Dermis microvascular lymphatic vessel endothelial cell (primary cell): ENCODE measurements around the gene CACNA2D4. TPM values are rescaled to one million over a fixed set of nuclear protein-coding genes. Genes with fewer than 3 reads are reported as not detected.

Experiments used
- DNase-seq, 2 donors: peaks; one replicate each; pipeline versions ENCODE4 v3.0.0 to v3.0.0-alpha.2; 2010; ENCODE audit warnings: low read depth in 2 of 2
- total RNA-seq: library from RNA; depleted of rRNA; stranded (reverse); fragments of >200 nt; gene quantifications from 2 replicates; pipeline ENCODE4 v1.2.1, GENCODE V29; 2014

CACNA2D4 gene
- total RNA-seq, 1 donor from 2014 or later = 0.26 TPM

DNA sequence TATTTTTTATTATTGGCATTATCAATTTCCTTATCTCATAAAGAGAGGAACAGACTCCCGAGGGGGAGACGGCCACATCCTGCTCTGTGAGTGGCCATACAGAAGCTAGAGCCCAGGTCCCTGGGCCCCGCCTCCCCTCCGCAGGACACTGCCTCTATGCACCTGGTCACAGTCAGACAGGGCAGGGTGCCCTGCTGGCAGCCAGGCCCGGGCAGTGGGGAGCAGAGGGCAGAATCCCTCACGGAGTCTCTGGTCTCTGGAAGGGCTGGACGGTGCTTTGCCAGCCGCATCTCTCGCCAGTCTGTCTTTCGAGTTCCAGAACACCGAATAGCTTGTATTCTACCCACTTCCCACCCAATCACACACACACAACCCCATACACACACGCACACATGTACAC is 16.4 kb upstream of the CACNA2D4 start:
- DNase-seq = no peak

DNA sequence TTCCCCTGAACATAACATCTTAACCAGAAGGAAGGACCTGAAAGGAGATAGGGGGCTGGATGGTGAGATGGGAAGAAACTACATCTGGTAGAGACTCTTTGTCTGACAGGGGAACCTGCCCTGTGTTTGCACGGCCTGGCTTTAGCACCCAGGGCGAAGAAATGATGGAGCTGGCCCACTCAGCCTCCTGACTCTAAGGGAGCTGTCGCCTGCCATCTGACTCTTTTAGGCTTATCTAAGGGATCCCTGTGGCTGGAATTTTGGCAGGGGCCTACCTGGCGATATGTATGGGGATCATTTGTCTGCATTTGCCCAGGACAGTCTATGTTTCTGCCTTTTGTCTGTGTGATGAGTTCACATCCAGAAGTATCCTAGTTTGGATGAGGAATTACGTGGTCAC is 15.6 kb upstream of the CACNA2D4 start:
- DNase-seq = no peak

DNA sequence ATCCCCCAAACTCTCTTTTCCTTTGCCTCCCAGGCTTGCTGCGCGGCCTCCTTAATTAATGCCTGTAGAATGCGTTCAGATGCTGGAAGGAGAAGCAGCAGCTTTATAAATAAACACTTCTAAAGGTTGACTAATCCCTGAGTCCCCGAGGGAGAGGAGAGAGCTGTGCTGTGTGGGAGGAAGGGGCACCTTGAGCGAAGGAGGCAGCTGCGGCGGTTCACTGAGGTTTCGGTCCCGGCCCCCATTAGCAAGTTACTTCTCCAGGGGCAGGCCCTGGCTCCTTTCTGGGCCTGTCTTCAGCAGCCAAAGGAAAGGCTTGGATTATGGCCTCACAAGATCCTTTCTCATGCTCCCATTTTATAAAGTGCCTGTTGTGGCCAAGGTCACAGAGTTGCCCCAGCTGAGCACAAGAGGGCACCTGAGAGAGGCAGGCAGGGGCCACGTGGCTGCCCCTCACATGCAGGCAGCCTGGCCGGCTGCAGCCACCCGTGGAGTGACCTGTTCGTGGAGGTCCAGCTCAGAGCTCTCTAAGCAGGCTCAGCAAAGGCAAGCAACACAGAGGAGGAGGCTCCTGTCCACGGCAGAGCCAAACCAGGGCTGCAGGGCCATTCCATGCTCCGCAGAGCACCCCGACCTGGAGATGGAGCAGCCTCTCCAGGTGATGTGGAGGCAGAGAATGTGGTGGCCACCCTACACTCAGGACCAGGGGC is 15.0 kb upstream of the CACNA2D4 start:
- no peak for DNase-seq

DNA sequence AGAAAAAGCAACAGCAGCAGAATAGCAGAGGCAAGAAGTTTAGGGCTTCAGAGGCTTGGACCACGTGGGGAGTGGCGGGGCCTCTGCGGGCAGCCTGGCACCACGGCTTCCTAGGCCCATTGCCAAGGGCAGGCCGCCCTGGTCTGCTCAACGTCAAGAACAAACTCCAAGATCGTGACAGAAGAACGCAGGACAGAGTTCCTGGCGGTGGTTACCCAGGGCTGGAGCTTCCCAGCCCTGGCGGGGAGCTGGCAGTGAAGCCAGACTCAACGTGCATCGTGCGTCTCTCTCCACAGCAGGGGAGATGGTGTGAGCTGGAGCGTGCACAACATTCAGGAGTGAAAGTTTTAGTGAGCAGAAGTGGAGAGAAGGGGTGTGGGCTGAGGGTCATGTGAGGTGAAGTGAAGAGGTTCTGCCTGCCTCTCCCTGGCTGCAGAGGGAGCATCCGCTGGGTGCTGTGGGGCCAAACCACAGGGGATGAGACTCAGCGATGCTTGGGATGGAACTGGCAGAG is 13.9 kb upstream of the CACNA2D4 start:
- no peak for DNase-seq

DNA sequence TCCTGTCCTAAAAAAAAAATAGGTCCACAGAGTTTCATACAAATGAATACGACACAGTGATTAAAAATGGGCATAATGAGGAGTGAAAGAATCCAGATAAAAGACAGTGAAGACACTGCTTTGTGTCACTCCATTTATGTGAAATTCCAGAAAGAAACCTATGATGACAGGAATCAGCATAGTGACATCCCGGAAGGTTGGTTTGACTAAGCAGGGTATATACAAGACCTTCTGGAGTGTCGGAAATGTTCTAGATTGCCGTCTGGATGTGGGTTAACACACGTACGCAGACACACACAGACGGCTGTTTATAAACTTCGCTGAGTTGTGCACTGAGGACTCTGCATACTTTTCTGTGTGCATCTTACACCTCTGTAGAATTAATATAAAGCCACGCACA is 13.2 kb upstream of the CACNA2D4 start:
- DNase-seq = no peak

DNA sequence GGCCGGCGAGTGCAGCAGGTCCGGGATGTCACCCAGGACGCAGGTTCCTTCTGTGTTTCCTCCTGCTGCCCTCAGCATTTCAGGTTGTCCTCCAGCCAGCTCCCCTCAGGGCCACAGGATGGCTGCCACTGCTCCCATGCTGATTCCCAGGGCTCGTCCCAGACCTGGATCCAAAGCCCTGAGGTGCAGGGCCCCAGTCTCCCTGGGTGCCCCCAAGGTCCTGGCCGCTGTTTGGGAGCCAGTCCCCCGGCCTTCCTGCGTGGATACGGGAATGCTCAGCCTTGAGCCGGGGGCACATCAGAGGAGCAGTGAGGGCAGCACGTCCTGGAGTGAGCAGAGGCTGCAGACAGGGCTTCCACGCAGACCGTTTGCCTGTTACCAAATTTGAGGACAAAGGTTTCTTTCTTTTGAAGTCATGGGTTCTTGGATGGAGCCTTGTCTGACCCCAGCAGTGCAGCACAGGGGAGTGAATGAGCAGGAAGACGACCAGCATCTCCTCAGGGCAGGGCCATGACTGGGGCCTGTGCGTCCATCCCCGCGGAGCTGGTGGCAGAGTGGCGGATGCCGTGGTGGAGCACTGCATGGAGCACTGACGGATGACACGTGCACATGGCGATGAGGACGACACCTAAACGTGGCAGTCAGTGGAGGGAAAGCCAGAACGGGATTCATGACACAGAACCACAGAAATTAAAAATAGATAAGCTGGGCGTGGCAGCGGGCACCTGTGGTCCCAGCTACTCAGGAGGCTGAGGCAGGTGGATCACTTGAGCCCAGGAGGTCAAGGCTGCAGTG is 12.5 kb upstream of the CACNA2D4 start:
- no peak for DNase-seq

DNA sequence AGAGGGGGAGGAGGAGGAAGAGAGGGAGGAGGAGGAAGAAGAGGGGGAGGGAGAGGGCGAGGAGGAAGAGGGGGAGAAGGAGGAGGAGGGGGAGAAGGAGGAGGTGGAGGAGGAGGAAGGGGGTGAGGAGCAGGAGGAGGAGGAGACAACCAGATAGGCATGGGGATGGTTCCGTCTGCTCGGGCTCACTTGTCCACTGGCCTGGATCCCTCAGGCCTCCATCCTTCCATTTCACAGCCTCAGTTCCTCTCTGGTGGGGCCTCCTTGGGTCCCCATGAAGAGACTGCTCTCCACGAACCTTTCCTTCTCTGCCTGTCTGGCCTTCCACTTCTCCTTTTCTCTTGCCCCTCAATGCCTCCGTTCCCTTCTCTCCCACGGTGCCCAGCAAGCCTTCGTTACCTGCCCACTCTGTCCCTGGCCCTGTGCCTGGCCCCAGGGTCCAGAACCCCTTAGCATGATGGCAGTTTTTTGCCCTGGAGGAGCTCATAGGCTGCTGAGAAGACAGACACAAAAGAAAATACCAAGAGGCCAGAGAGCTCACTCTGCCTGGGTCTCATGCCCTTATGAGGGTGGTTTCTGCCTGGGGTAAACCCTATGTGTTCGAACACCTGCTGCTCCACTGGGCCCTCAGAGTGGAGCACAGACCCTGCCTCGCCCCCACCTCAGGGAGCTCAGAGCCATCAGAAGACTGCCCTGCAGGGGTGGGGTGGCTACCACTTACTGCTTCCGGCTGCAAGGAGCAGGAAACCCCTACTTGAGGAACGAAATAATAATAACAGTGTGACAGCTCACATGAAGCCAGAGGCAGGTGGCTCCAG is 11.7 kb upstream of the CACNA2D4 start:
- DNase-seq = no peak

DNA sequence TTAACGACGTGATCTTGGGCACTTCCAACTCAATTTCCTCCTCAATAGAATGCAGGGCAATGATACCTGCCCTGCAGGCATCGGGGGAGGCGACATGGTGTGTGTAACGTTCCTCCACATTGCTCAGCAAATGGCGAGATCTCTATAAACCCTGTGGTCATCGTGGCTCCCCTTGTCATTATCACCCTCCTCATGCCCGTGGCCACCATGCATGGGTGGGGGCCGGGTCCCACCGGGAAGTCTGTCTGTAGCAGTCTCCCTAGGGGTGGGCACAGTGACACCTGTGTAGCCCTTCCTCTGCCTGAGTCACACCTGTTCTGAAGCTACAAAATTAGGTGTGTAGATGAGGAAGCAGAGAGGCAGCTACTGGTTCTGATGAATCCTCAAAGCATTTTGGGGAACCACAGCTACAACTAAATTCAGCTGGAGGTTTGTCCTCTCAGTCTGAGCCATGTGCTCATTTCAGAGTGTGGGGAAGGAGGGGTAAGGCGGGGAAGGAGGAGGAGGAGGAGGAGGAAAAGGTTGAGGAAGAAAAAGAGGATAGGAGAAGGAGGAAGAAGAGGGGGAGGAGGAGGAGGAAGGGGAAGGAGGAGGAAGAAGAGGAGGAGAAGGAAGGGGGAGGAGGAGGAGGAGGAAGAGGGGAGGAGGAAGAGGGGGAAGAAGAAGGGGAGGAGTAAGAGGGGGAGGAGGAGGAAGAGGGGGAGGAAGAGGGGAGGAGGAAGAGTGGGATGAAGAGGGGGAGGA is 11.0 kb upstream of the CACNA2D4 start:
- DNase-seq = no peak

DNA sequence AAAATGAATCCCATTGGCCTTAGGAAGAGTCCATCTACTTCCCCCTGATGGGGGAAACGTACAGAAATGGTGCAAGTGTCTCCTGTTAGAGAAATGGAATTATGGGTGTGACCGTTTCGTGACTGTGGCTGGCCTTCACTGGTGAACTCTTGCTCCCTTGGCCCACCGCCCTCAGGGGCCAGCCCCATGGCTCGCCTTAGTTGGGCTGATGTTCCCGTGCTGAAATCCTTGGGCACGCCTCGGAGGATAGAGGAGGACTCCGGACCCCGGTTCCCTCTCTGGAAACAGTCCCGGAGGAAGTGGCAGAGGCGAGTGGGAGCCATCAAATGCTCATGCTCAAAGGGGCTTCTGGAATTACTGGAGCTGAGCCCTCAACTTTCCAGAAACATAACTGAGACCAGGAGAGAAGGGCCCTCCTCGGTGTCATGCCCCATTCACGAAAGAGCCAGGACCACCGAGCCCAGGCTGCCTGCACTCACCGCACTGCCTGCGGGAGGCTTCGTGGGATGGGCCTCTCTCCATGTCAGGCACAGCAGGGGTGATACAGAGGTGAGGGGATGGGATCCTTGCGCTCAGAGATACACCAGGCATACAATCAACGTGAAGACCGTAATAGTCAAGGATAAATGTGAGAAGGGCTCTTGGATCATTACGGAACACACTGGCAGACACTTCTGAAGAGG is 10.1 kb upstream of the CACNA2D4 start:
- no peak for DNase-seq

DNA sequence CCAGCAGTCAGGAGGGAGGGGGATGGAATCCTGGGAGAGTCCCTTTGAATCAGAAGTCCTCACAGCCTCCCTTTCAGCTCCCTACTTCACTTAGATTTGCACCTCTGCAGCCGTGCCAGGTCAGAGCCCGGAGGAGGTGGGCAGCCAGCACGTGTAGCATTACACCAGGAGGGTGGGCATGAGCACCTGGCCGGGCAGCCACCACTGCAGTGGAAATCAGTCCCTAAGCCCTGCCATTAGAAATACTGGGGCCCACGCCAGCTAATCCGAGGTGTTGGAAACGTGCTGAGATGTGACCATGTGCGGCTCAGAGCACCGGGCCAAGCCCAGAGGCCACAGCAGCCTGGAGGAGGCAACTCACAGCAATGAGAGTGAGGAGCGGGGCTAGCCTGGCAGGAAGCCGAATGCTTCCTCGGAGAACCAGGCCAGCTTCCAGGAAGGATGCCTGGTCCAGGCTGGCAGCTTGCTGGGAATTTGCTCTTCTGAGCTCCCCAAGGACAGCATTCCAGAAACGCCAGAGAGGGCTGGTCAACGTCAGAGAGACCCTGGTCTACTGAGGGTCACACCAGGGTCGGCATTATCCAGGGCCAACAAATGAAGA is 9.4 kb upstream of the CACNA2D4 start:
- DNase-seq = no peak

DNA sequence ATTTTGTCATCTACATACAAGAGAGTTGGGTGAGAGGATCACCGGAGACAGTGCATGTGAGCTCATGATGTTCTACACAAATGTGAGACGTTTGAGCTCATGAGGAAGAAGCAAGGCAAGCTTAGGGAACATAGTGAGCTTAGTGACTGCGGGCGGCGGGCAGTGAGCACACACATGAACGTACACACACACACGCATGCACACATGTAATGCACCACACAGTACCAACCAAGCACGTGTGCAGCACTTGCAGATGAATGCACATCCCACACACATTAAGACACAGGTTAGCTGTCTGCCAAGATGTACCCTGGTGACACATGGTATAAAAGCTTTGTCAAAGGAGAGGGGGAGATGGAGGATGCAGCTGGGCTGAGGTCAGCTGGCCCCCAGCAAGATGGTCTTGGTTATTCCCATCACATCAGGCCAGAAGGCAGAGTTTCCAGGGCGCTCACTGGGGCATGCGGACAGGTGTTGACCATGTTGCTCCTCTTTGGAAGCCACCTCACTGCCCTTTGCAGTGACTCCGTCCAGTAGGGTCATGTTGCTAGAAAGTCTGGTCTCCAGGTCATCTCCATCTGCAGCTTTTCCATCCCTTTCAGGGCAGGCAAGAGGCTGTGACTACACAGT is 8.7 kb upstream of the CACNA2D4 start:
- no peak for DNase-seq

DNA sequence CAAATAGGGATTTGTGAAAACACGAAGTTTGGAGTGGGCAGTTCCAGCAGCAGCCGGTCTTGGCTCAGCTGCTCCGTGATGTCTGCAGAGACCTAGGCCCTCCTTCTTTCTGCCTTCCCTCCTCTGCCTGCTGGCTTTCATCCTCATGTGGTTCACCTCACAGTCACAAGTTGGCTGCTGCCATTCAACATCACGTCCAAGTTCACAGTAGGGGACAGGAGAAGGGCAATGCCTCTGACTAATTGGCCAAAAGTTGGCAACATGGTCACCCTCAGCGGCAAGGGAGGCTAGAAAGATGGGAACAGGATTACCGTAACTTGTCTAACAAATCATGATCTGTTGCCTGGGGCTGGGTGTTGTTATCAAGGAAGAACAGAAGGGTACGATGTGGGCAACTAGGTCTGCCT is 7.8 kb upstream of the CACNA2D4 start:
- DNase-seq = no peak

DNA sequence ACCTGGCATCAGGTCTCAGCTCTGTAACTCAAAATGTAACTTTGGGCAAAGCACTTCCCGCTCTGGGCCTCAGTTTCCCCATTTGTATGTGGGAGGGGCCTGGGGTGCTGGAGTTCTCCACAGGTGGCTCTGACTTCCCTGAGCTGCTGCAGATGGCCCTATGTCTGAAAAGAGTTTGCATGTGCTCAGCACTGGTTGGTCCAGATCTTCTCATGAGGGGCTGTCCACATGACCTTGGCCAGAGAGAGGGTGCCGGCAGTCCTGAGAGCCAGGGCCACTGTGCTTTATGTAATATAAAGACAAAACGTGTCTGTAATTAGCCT is 7.2 kb upstream of the CACNA2D4 start:
- DNase-seq = no peak

DNA sequence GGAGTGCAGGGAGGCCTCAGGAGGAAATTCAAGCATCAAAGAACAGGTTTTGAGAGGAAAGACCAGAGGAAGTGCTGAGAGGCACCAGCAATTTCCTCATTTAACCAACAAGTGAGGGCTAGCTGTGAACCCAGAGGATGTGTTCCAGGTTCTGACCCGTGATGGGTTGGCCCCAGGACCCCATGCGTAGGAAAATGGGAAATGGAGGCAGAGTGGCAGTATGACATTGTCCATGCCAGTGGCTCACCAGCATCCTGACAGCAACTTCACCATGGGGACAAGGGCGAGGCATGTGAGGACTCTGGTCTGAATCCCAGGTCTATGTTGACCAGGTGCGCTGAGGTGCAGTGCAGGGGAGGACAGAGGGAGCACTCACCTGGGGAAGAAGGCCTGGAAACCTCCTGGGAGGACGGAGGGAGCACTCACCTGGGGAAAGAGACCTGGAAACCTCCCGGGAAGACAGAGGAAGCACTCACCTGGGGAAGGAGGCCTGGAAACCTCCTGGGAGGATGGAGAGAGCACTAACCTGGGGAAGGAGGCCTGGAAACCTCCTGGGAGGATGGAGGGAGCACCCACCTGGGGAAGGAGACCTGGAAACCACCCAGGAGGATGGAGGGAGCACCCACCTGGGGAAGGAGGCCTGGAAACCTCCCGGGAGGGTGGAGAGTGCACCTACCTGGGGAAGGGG is 6.7 kb upstream of the CACNA2D4 start:
- no peak for DNase-seq

DNA sequence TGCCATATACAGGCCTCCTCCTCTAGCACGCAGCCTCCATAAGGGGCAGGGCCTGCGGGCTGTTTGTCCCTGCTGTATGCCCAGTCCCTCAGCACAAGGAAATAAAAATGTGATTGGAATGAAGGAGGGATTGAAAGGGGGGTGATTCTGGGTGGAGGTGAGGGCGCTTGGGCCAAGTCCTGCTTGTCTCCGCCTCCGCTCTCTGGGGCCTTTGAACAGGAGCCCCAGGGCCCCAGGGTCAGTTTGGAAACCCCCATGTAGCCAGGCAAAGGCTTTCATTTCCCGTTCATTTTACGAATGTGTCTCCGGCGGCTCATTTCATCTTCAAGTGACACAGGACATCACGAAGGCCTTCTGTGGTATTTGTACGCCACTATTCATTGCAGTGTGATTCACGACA is 4.5 kb upstream of the CACNA2D4 start:
- DNase-seq = no peak

DNA sequence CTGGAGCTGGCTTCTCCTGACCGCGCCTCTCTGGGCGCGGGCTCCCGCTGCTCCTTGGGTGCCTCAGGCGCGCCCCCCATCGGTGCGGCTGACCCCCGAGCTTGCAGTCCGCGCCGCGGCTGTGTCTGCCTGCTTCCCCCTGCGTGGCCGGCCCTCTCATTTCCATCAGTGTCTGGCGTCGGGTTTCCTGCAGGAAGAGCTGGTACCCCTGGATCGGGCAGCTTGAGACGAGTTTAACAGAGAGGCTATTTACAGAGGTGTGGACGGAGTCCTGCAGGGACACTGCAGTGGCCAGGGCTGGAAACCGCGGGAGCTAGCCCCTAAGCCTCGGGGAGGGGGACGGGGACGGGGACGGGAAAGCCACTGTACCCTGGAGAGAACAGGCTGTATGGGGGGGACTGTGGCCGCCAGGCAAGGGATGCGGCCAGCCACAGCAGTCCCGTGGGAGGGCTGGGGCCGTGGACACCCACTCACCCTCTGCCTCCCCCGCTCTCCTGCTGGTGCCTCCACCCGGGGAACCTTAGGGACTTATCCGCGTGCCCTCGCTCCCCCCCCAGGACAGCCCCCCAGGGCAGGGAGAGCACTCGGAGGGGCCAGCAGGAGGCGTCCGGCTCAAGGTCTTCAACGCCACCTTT is 3.7 kb upstream of the CACNA2D4 start:
- DNase-seq = no peak

DNA sequence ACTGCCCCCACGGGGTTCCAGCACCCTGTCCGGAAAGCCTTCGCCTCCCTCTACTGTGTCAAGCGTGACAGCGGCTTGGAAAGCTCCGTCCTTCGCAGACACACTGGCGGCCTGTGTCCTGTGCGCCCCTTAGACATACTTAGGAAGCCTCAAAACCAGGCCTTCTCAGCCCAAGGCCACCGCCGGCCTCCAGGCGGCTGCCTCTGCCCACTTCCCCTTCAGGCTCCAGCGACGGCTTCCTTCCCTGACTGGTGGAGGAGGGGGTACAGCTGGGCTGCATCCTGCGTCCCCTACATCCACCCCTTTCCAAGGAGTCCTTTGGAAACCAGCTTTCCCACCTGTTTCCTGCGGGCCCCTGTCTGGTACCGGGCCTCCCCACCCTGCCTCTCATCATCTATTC is 2.5 kb upstream of the CACNA2D4 start:
- DNase-seq = no peak

DNA sequence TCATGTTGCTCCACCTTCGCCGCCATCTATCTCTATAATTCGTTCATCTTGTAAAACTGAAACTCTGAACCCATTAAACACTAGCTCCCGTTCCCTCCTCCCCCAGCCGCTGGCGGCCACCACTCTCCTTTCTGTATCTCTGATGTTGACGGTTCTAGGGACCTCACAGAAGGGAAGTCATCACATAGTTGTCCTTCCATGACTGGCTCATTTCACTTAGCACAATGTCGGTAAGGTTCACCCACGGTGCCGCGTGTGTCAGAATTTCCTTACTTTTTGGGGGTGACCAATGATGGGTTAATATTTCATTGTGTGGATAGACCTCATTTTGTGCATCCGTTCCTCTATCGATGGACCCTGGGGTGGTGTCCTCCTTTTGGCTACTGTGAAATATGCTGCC is 2.0 kb upstream of the CACNA2D4 start:
- no peak for DNase-seq

DNA sequence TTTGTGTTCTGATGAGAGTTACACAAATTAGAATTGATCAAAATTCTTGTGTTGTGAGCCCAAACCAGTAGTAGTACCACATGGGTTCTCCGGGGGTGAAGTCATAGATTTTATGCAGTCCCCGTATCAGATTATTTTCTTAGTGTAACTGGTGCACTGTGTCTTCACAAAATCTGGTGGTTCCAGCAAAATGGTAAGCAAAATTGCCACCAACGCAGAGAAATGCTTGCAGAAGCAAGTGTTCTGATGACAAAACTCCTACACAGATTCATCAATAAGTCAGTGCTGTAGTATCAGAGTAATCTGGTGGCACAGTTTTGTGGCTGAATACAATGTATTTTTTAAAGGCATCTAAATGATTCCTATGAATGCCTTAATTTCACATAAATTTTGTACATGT is 1.3 kb upstream of the CACNA2D4 start:
- DNase-seq = no peak
